GM12878 (cell line): ENCODE measurements around the gene NOL11. TPM values are rescaled to one million over a fixed set of nuclear protein-coding genes. Genes with fewer than 3 reads are reported as not detected.
"Not testable (repeated sequence)": the region's sequence is repeated elsewhere in the genome, so short reads cannot be mapped to it uniquely, and the experiment has no call there.

Experiments used
- ATAC-seq: fragments of 200-7000 bp; cut with Tn5 transposase; 3 replicates; pipeline ENCODE4 v1.9.1; 2020; ENCODE audit warnings: mild to moderate bottlenecking, moderate library complexity
- BruUV-seq: library from RNA; stranded (reverse); fragments of 400-500 nt; replicated peaks from 2 replicates; lab custom pipeline; 2021; lab: Mats Ljungman, UMichigan
- CTCF ChIA-PET: fragments of 300-600 bp; sonication (Branson Sonifier 250); formaldehyde crosslinking; extraction: SDS; loops from one replicate; lab custom pipeline; 2021; ENCODE audit warnings: inconsistent platforms; lab: Yijun Ruan, JAX
- POLR2A ChIA-PET: fragments of 350-600 bp; formaldehyde crosslinking; extraction: SDS; loops from one replicate; lab custom pipeline; 2021; ENCODE audit warnings: inconsistent platforms; lab: Charles Lee
- RAD21 ChIA-PET: fragments of 300-600 bp; sonication (Branson Sonifier 250); formaldehyde crosslinking; loops from one replicate; lab custom pipeline; 2023; ENCODE audit warnings: antibody characterized with exemption; ENCODE audit not compliant: unreplicated experiment; lab: Charles Lee
- SMC1A ChIA-PET: fragments of 300-600 bp; sonication (Branson Sonifier 250); formaldehyde crosslinking; loops from one replicate; lab custom pipeline; 2023; ENCODE audit not compliant: unreplicated experiment, uncharacterized antibody; lab: Charles Lee
- DNase-seq: peaks from one replicate; pipeline ENCODE4 v3.0.0-alpha.2; 2011; ENCODE audit warnings: low read depth, low spot score
- FAIRE-seq: peaks from 3 replicates; lab custom pipeline; 2011; peaks lifted over from hg19 to GRCh38; lab: Jason Lieb, UNC
- H2AFZ ChIP-seq: 2 replicates; pipeline ENCODE4 v1.6.0; 2011; ENCODE audit warnings: low read depth, low read length, control low read depth; ENCODE audit not compliant: control insufficient read depth
- H3K27ac ChIP-seq: 2 replicates; pipeline ENCODE4 v1.5.1; 2011; ENCODE audit warnings: control low read depth; ENCODE audit not compliant: control insufficient read depth, insufficient read depth
- H3K27me3 ChIP-seq, 2 experiments: replicated peaks in 1 of 2; 2 replicates each; pipeline versions ENCODE4 v1.6.0 to v1.6.1; 2011; ENCODE audit warnings: low read length in 1 of 2; ENCODE audit not compliant: control insufficient read depth in 2 of 2, insufficient read depth in 2 of 2
- H3K36me3 ChIP-seq, 2 experiments: 2 replicates each; pipeline ENCODE4 v1.5.1; 2011; ENCODE audit warnings: low read length in 1 of 2; ENCODE audit not compliant: control insufficient read depth in 2 of 2, insufficient read depth in 2 of 2
- H3K4me1 ChIP-seq: 2 replicates; pipeline ENCODE4 v1.6.1; 2011; ENCODE audit warnings: mild to moderate bottlenecking, low read length, moderate library complexity, mixed read lengths; ENCODE audit not compliant: control insufficient read depth, insufficient read depth
- H3K4me2 ChIP-seq: 2 replicates; pipeline ENCODE4 v1.6.0; 2011; ENCODE audit warnings: control low read depth; ENCODE audit not compliant: control insufficient read depth, insufficient read depth
- H3K4me3 ChIP-seq: fragments of 200-600 bp; sonication (generic); 2 replicates; pipeline ENCODE4 v1.5.1; 2016
- H3K79me2 ChIP-seq: 2 replicates; pipeline ENCODE4 v1.6.0; 2011; ENCODE audit warnings: low read length; ENCODE audit not compliant: control insufficient read depth, insufficient read depth
- H3K9ac ChIP-seq: 2 replicates; pipeline ENCODE4 v1.8.0; 2011; ENCODE audit warnings: low read length, control low read depth, mixed read lengths; ENCODE audit not compliant: control insufficient read depth, insufficient read depth
- H3K9me3 ChIP-seq: replicated peaks from 3 replicates; pipeline ENCODE4 v1.5.1; 2011; ENCODE audit warnings: mild to moderate bottlenecking, low read length; ENCODE audit not compliant: control insufficient read depth, insufficient read depth
- H4K20me1 ChIP-seq: 2 replicates; pipeline ENCODE4 v1.6.0; 2011; ENCODE audit not compliant: control insufficient read depth, insufficient read depth
- WGBS: methylation state at CpG from one replicate; pipeline ENCODE4 v1.1.6; 2016; ENCODE audit warnings: low lambda C conversion rate; ENCODE audit not compliant: insufficient replicate concordance, insufficient coverage; ENCODE audit errors: missing lambda C conversion rate; 5-methylcytosine and 5-hydroxymethylcytosine counted together
- in situ Hi-C: fragments of 300-500 bp; cut with MboI; formaldehyde crosslinking; loops from 9 replicates; pipeline ENCODE4 v1.14.3; 2018; ENCODE audit warnings: mixed read lengths
- intact Hi-C: fragments of 100-400 bp; cut with micrococcal nuclease; formaldehyde crosslinking; loops from one replicate; pipeline ENCODE4 v1.14.2; 2022; ENCODE audit not compliant: unreplicated experiment
- polyA plus RNA-seq, 11 experiments: library from polyadenylated mRNA; depleted of rRNA in 4 of 11; unstranded in 6 of 11; stranded (reverse) in 5 of 11; fragments of >200 nt; fragmentation: Nextera tagmentation in 4 of 11; fragmentation: Illumina TruSeq in 1 of 11; extraction: Ambion mirVana in 4 of 11; extraction: Trizol in 1 of 11; gene quantifications; 1 replicate in 1 of 11; 2 replicates in 10 of 11; pipeline versions ENCODE4 v1.2.1 to v1.2.3, GENCODE V29; 2011 to 2016; ENCODE audit warnings: inconsistent platforms in 2 of 11, missing spikeins in 2 of 11, low read depth in 1 of 11
- total RNA-seq, 4 experiments: library from RNA; depleted of rRNA in 3 of 4; stranded (reverse); fragments of >200 nt in 3 of 4; fragmentation: Illumina TruSeq in 1 of 4; extraction: Trizol in 1 of 4; gene quantifications; 2 replicates each; pipeline versions ENCODE4 v1.2.1 to v1.2.3, GENCODE V29; 2013 to 2021

The NOL11 gene
- total and polyA plus RNA-seq, 10 of the 15 experiments (the other 5 are each of a cell fraction or from before 2014, with no cell fraction given), result 54.8 to 130 (median 94.6) TPM

- H3K9ac ChIP-seq, H2AFZ ChIP-seq, RAD21 ChIA-PET, H4K20me1 ChIP-seq, H3K4me3 ChIP-seq, in situ Hi-C loops, ATAC-seq, FAIRE-seq, H3K79me2 ChIP-seq, H3K27me3 ChIP-seq, H3K4me2 ChIP-seq, H3K4me1 ChIP-seq, H3K9me3 ChIP-seq, BruUV-seq, DNase-seq, intact Hi-C loops, H3K27ac ChIP-seq: not testable (repeated sequence)
- WGBS, result 99% methylated on average over 8 of the region's 8 CpGs
- ChIA-PET SMC1A (interaction anchor here (0.5 kb wide), 1 partner anchor 11 kb away, joined by 3 read pairs; no protein-coding TSS in a partner anchor), POLR2A (interaction anchor here (0.6 to 0.7 kb wide), 4 partner anchors 35 to 482 kb away, joined by 3 to 4 read pairs (median 3); no protein-coding TSS in a partner anchor), CTCF (interaction anchor here (0.7 to 1.0 kb wide), 2 partner anchors 11 to 612 kb away, joined by 3 to 5 read pairs; no protein-coding TSS in a partner anchor)
- peaks cover 10 to 15% of the 10 kb centered on the region in 2 experiments; a peak in 3 of 4 replicates for H3K36me3 ChIP-seq
These were observed 37.0 kb downstream of the NOL11 start for GRCh38 chr17:67754686-67755085.

GRCh38 chr17:67756766-67757165 is 39.0 kb downstream of the NOL11 start:
- H3K4me2 ChIP-seq, SMC1A ChIA-PET, FAIRE-seq, intact Hi-C loops, H3K27ac ChIP-seq, DNase-seq, H3K79me2 ChIP-seq, in situ Hi-C loops, H3K27me3 ChIP-seq, RAD21 ChIA-PET, H2AFZ ChIP-seq, ATAC-seq, H3K4me1 ChIP-seq, BruUV-seq, H3K9me3 ChIP-seq, H3K4me3 ChIP-seq, H4K20me1 ChIP-seq, H3K9ac ChIP-seq, H3K36me3 ChIP-seq, CTCF ChIA-PET: not testable (repeated sequence)
- POLR2A ChIA-PET, result interaction anchor here (0.5 to 0.7 kb wide), 2 partner anchors 27 to 523 kb away, joined by 3 to 4 read pairs; no protein-coding TSS in a partner anchor
- WGBS, result 94% methylated on average over 9 of the region's 9 CpGs
